Esophagus squamous epithelium (tissue), 5 donors: ENCODE results near the gene COX4I1. TPM values are rescaled to one million over a fixed set of nuclear protein-coding genes. Genes with fewer than 3 reads are reported as not detected.
A peak's percentile ranks its signal among the peaks of the same experiment; 100 is the strongest.

ENCODE experiments used
- DNase-seq: peaks from one replicate; lab custom pipeline; 2025; lab: John Stamatoyannopoulos, UW
- H3K27ac ChIP-seq, 4 donors: fragments of 200-600 bp; sonication (generic); one replicate each; pipeline ENCODE4 v1.5.1; 2016 to 2019; ENCODE audit warnings: mild to moderate bottlenecking in 1 of 4
- H3K27me3 ChIP-seq, 4 donors: fragments of 200-600 bp; sonication (generic); 1 replicate in 3 of 4; 2 replicates in 1 of 4; pipeline versions ENCODE4 v1.5.1 to v1.6.0; 2017 to 2021; ENCODE audit warnings: antibody characterized with exemption in 1 of 4
- H3K36me3 ChIP-seq, 3 donors: fragments of 200-600 bp; sonication (generic); one replicate each; pipeline ENCODE4 v1.5.1; 2016 to 2019
- H3K4me1 ChIP-seq, 3 donors: fragments of 200-600 bp; sonication (generic); one replicate each; pipeline ENCODE4 v1.5.1; 2017 to 2019
- H3K4me3 ChIP-seq, 4 donors: fragments of 200-600 bp; sonication (generic); 1 replicate in 3 of 4; 2 replicates in 1 of 4; pipeline ENCODE4 v1.5.1; 2016 to 2019; ENCODE audit warnings: mild to moderate bottlenecking in 2 of 4, moderate library complexity in 1 of 4
- H3K9me3 ChIP-seq, 3 donors: fragments of 200-600 bp; sonication (generic); one replicate each; pipeline ENCODE4 v1.5.1; 2016 to 2019
- CTCF ChIP-seq, 6 experiments: fragments of 450-650 bp in 4 of 6; fragments of 200-600 bp in 2 of 6; sonication (generic) in 2 of 6; IDR thresholded peaks; one replicate each; pipeline ENCODE4 v1.5.1; 2016 to 2019; ENCODE audit warnings: antibody characterized with exemption in 6 of 6, mild to moderate bottlenecking in 4 of 6, moderate library complexity in 4 of 6
- POLR2A ChIP-seq, 4 donors: fragments of 450-650 bp; IDR thresholded peaks; one replicate each; pipeline ENCODE4 v1.6.1; 2017; ENCODE audit warnings: antibody characterized with exemption in 4 of 4, mild to moderate bottlenecking in 4 of 4, moderate library complexity in 3 of 4
- WGBS, 2 donors: methylation state at CpG; one replicate each; pipeline ENCODE4 v1.1.5; 2018; 5-methylcytosine and 5-hydroxymethylcytosine counted together
- intact Hi-C: fragments of 100-400 bp; cut with DNase I; formaldehyde crosslinking; loops from one replicate; pipeline ENCODE4 v1.15.0; 2022
- total RNA-seq, 4 donors: library from RNA; depleted of rRNA; stranded (reverse); fragments of >200 nt; gene quantifications; one replicate each; pipeline ENCODE4 v1.1.0, GENCODE V29; 2016
- donor health status: DM: yes; HTN: yes; CAD: no.

COX4I1 gene
- total RNA-seq, 4 donors from 2014 or later: 497 to 580 (median 549) TPM

GRCh38 chr16:85774136-85774535 is 25.4 kb upstream of the COX4I1 start:
- Histone ChIP-seq H3K36me3 (peaks cover 0 to 27% (median 0%) of the 10 kb centered on the region in 3 donors), H3K4me1 (peaks cover 0 to 14% (median 12%) of the 10 kb centered on the region in 3 donors), H3K9me3 (no peaks in the 10 kb centered on the region), H3K27ac (no peak overlapping the region), H3K27me3 (no peaks in the 10 kb centered on the region), H3K4me3 (no peak overlapping the region)
- TF ChIP-seq POLR2A (IDR thresholded peaks at IDR 0.05): no peak
- no peak for TF ChIP-seq CTCF (IDR thresholded peaks at IDR 0.05)
- 75 to 77% methylated on average over 6 of the region's 6 CpGs for WGBS, 2 donors
- DNase-seq: no peak
- intact Hi-C loops: no loop called here

- Histone ChIP-seq H3K27me3 (no peaks in the 10 kb centered on the region), H3K27ac (no peak overlapping the region), H3K4me3 (no peak overlapping the region), H3K36me3 (peaks cover 0 to 34% (median 3%) of the 10 kb centered on the region in 3 donors), H3K4me1 (peaks cover 0 to 14% (median 12%) of the 10 kb centered on the region in 3 donors), H3K9me3 (no peaks in the 10 kb centered on the region)
- WGBS, 2 donors: 89 to 97% methylated on average over 4 to 6 of the region's 8 CpGs
- TF ChIP-seq CTCF (IDR thresholded peaks at IDR 0.05) (no peak), POLR2A (IDR thresholded peaks at IDR 0.05) (no peak)
- intact Hi-C loops: no loop called here
- DNase-seq: no peak
These were observed 24.7 kb upstream of the COX4I1 start for GRCh38 chr16:85774811-85775210.

GRCh38 chr16:85777583-85778310 is 21.7 kb upstream of the COX4I1 start:
- no peaks in the 10 kb centered on the region for H3K9me3 ChIP-seq
- no peak overlapping the region for H3K4me3 ChIP-seq
- H3K4me1 ChIP-seq: peaks cover 0 to 25% (median 12%) of the 10 kb centered on the region in 3 donors
- H3K27ac ChIP-seq: peak overlapping the region in 3 of 4 donors; percentile 10 to 56 (median 17)
- peaks cover 0 to 57% (median 3%) of the 10 kb centered on the region in 3 donors for H3K36me3 ChIP-seq
- no peaks in the 10 kb centered on the region for H3K27me3 ChIP-seq
- no peak for DNase-seq
- intact Hi-C loops: no loop called here
- WGBS, 2 donors: 21 to 68% methylated on average over 3 to 4 of the region's 4 CpGs
- no peak for TF ChIP-seq POLR2A (IDR thresholded peaks at IDR 0.05)
- TF ChIP-seq CTCF (IDR thresholded peaks at IDR 0.05): no peak

GRCh38 chr16:85778873-85779272 is 20.6 kb upstream of the COX4I1 start:
- H3K27me3 ChIP-seq: no peaks in the 10 kb centered on the region
- 57 to 75% methylated on average over 10 of the region's 12 CpGs for WGBS, 2 donors
- no peak overlapping the region for H3K4me3 ChIP-seq
- H3K9me3 ChIP-seq: no peaks in the 10 kb centered on the region
- peaks cover 0 to 65% (median 3%) of the 10 kb centered on the region in 3 donors for H3K36me3 ChIP-seq
- peaks cover 0 to 25% (median 12%) of the 10 kb centered on the region in 3 donors for H3K4me1 ChIP-seq
- intact Hi-C loops: no loop called here
- peak overlapping the region in 1 of 4 donors; percentile 56 for H3K27ac ChIP-seq
- TF ChIP-seq CTCF (IDR thresholded peaks at IDR 0.05): no peak
- TF ChIP-seq POLR2A (IDR thresholded peaks at IDR 0.05): no peak
- no peak for DNase-seq

GRCh38 chr16:85780281-85780680 is 19.2 kb upstream of the COX4I1 start:
- H3K27me3 ChIP-seq: no peaks in the 10 kb centered on the region
- H3K4me3 ChIP-seq: no peak overlapping the region
- peaks cover 0 to 75% (median 3%) of the 10 kb centered on the region in 3 donors for H3K36me3 ChIP-seq
- peaks cover 0 to 25% (median 12%) of the 10 kb centered on the region in 3 donors for H3K4me1 ChIP-seq
- DNase-seq: no peak
- no peak overlapping the region for H3K27ac ChIP-seq
- no peak for TF ChIP-seq POLR2A (IDR thresholded peaks at IDR 0.05)
- TF ChIP-seq CTCF (IDR thresholded peaks at IDR 0.05): no peak
- intact Hi-C loops: no loop called here
- H3K9me3 ChIP-seq: no peaks in the 10 kb centered on the region
- WGBS, 2 donors: 81 to 84% methylated on average over 20 to 25 of the region's 26 CpGs
